Right hindlimb (tissue), 1 donor: Measurements from ENCODE around the gene B4GALNT4.
"Not testable (repeated sequence)": the region's sequence is repeated elsewhere in the genome, so short reads cannot be mapped to it uniquely, and the experiment has no call there.

Source experiments
- DNase-seq: peaks from one replicate; pipeline ENCODE4 v3.0.0-alpha.2; 2018

B4GALNT4 gene

DNA sequence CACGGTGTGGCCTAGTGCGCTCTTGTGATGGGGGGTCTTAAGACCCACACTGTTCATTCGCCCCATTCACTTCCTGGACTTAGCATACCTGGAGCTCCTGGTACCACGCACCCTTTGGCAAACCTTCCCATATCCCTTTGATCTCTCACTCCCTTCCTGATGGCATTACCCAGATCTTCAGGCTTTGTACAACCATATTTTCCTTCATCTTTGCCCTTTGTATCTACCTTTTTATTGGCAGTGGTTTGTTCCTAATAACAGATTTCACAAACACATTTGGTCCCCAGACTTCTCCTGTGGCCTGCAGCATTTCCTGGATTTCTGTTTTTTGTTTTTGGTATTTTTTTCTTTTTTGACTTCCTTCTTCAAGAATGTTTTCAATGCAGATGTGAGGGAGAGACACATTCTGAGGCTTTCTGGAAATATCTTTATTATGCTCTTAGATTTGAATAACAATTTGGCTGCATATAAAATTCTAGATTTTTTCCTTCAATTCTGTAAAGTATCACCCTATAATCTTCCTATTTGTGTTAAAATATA, 32.6 kb upstream of the B4GALNT4 start:
- no peak for DNase-seq

GRCh38 chr11:337711-338110, 31.6 kb upstream of the B4GALNT4 start:
- DNase-seq, result no peak

DNA sequence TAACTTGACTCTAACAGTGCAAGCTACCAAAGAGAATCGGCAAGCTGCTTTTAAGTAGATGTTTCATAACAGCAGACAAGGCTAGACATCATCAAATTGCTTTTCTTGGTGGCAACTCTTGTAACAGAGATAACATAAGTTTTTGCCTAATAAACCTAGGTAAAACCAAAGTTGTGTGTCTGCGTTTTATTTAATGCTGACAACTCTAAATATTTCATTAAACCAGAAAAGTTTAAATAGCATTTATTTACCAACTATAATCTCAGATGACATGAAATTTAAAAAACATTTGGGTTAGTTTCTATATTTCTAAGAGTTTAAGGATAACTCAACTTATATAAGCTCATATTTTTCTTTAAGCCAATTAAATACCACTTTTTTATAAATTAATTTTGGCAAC, 29.3 kb upstream of the B4GALNT4 start:
- DNase-seq, result no peak

GRCh38 chr11:340539-341512, 28.5 kb upstream of the B4GALNT4 start:
- no peak for DNase-seq

DNA sequence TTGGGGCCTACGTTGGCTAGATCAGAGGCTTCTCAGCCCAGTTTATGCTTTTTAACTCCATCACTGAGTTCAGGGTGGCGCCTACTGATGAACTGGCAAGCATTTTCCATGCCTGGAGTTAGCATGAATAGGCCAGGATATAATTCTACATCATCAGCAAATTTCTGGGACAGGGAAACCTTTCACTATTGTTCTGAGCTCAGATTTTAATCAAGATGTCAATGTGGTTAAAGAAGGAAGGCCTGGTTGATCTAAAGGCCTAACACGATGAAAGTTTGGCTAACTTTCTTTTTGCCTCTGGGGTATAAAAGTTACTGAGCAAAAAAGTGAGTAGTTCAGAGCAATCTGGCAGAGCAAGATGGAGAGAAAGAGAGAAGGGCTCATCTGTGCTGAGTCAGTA, 27.0 kb upstream of the B4GALNT4 start:
- DNase-seq, result no peak

GRCh38 chr11:344836-345578, 24.3 kb upstream of the B4GALNT4 start:
- DNase-seq, result no peak

GRCh38 chr11:346529-346928, 22.8 kb upstream of the B4GALNT4 start:
- DNase-seq, result no peak

GRCh38 chr11:349270-349954, 19.9 kb upstream of the B4GALNT4 start:
- DNase-seq, result not testable (repeated sequence)

- peak; percentile 16 for DNase-seq
These were observed 19.1 kb upstream of the B4GALNT4 start for GRCh38 chr11:350033-350722.

DNA sequence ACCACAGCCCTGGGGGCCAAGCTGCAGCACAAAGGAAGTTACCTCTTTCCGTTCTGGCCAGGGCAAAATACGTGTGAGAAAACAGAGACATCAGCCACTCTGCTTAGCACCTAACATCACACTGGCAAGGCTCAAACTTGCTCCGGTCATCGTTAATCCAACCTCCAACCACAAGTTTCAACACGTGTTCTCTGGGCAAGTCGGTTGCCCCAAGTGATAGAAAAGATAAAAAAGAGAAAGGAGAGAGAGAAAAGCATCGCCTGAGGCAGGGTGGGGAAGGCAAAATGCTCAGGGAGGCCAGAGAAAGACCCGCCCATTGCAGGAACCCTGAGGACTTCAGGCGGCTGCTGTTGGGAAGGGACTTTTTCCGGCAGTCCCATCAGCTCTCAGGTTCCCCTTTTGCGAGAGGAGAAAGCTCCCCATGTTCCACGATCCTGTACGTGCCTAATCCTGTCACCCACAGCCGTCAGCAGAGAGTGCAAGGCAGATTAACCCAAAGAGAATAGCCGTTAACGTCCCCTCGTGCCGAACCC, 18.5 kb upstream of the B4GALNT4 start:
- peak; percentile 36 for DNase-seq

DNA sequence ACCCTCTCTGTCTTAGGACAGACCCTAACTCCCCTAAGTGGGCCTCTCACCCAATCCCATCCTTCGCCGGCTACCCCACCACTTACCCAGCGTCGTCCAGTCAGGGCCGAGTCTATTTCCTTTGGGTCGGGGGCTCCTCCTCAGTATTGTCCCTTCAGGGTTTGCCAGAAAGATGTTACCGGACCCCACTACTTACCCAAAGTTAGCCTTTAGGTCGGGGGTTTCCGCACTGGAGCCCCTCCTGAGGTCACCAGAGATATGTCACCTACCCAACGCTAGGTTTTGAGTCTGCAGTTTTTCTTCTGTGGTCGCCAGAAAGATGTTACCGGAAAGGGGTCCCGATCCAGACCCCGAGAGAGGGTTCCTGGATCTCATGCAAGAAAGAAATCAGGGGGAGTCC, 17.9 kb upstream of the B4GALNT4 start:
- DNase-seq, result no peak

GRCh38 chr11:352456-353031, 16.8 kb upstream of the B4GALNT4 start:
- peak; percentile 16 for DNase-seq

- DNase-seq, result peak; percentile 93
These were observed 16.0 kb upstream of the B4GALNT4 start for GRCh38 chr11:353179-353873.

DNA sequence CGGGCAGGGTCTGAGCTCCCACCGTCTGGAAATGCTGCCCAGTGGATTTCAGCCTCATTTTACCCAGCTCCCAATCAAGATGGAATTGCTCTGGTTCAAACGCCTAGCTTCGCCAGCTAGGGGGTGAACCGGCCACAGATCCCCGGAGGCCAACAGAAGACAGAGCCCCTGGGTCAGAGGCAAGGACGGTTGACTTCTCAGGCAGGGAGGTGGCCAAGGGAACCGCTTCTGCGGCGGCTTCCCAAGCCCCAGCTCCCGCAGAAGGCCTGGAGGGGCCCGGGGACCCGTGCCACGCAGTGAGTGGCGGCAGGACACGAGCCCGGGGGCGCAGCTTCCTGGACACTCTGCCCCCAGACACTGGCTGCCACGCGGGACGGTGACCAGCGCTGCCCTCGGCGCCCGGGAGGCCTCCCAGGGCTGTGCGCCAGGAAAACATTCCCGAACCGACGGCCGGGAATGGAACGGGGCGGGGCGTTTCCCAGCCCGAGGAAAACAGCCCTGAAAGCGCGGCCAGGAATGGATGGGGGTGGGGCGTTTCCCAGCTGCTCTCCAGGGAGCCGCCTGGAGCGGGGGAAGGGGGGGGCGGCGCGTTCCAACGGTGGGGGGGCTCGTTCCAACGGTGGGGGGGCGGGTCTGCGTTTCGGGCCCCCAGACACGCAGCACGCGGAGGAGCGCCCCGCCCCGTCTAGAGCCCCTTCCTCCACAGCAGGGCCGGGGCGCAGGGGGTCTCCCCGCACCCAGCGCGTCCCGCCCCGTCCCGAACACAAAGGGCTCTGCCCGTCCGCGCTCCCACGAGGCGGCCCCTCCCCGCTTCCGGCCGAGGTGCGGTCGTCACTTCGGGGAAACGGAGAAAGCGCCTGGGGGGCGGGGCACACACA, 13.5 kb upstream of the B4GALNT4 start:
- peak; percentile 96 for DNase-seq

GRCh38 chr11:356610-357009, 12.7 kb upstream of the B4GALNT4 start:
- peak; percentile 6 for DNase-seq

DNA sequence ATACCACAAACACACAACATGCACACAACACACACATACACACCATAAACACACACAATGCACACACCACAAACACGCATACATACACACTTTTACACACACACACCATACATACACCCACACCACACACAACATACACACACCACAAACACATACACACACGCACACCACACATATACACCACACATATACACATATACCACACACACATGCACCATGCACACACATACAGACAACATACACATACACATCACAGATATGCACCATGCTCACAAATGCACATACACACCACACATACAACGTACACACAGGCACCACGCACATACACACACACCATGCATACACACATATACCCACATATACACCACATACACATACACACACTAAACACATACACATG, 11.7 kb upstream of the B4GALNT4 start:
- peak; percentile 8 for DNase-seq

DNA sequence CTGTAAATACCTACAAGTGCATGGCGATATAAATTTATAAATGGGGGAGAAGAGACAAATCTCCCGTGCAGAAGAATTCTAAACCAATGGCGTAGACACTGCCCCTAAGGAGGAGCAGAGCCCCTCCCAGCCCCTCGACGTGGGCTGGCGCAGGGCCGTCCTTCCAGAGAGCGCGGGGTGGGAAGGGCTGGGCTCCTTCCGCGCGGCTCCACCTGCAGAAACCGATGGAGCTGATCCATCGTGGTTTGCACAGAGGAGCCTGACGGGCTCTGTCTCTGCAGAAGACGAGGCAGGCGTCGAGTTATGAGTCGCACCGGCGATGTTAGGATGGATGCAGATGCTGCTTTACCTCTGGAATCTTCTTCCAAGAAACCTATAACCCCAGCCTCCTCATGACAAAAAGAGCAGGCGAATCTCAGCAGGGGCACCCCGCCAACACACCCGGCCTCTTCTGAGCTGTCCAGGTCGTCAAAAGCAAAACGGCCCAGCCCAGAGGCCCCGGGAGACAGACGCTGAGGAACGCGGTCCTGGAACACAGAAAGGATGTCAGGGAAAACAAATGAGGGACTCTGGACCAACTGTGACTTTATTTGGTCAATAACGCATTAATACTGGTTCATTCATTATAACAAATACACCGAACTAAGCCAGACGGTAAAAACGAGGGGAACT, 11.0 kb upstream of the B4GALNT4 start:
- DNase-seq, result peak; percentile 21

- DNase-seq, result peak; percentile 11
These were observed 10.1 kb upstream of the B4GALNT4 start for GRCh38 chr11:359181-359714.
